ENCODE data around the gene DISC1. TPM values are rescaled to one million over a fixed set of nuclear protein-coding genes. Genes with fewer than 3 reads are reported as not detected.

Gene DISC1
- total RNA-seq, 1 experiment from 2014 or later: 3.8 TPM

GRCh38 chr1:231695439-231696255 is 69.1 kb downstream of the DISC1 start:
- no peak for DNase-seq (ENCODE audit: low read depth)

DNA sequence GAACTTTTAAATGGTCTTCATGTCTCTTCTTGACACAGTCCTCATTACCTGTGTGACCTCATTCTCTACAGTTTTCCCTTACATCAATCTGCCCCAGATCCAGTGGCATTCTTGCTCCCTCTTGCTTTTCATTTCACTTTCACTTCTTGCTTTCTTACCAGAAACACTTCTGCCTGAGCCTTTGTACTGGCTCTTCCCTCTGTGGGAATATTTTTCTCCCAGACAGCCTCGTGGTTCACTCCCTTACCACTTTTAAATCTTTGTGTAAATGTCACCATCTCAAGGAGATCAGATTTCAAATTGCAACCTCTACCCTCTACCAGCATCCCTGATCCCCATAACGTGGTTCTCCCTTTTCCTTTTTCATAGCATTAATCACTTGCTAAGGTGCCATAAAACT is 73.2 kb downstream of the DISC1 start:
- no peak for DNase-seq (ENCODE audit: low read depth)

DNA sequence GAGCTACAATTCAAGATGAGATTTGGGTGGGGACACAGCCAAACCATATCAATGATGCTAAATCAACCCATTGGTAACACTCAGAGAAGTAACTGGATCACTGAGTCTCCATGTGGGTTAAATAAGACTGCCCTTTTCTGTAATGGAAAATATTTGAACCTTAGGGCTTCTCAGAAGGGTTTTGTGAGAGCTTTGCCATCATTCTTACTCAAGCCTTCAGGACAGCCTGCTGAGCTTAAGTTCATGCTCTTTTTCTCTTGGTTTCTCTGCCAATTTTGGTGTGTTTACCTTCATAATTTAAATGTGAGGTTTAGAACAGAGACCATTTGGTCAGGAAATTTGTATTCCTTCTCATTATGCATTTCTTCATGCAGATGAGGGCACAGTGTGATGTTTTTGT is 74.7 kb downstream of the DISC1 start:
- DNase-seq (ENCODE audit: low read depth): no peak

GRCh38 chr1:231702331-231702730 is 75.7 kb downstream of the DISC1 start:
- no peak for DNase-seq (ENCODE audit: low read depth)

GRCh38 chr1:231702804-231703203 is 76.2 kb downstream of the DISC1 start:
- DNase-seq (ENCODE audit: low read depth): peak; percentile 14

DNA sequence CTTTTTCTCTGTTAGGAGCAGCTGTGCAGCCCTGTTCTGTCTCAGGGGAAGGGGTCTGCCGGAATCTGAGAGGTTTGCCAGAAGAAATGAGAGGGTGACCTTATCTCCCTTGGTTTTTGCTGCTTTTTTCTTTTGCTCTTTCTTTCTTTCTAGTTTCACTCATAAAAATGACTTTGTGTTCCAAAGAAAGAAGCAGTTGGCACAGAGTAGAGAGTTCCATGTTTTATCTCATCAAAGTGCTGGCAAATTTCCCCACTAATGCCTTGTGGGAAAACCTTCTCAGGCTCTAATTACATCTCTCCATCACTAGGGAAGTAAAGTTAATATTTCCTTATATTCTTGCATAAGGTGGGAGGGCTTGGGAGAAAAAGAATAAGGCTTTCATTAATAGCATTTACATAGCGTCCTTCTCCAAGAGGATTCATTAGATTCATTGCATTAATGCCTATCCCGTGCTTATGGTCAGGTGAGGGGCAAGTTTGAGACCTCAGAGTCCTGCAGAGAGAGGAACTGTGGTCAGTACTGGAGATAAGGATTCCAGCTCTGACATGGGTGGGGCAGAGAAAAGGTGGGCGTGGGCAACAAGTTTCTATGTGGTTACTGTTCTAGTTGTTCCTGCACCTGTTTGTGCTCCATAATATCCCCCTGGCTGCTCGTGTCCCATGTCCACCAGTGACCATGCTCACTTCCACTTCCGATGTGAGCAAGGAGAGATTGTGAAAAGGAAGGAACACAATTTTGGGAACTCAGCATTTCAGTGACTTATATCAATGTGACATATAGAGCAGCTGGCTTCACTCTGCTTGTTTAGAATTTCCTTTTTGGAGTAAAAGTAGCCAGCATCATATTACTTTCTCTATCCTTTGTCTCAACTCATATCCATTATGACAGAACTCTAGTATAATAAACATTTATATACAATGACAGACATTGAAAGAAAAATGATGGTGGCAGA is 79.5 kb downstream of the DISC1 start:
- DNase-seq (ENCODE audit: low read depth): no peak

- DNase-seq (ENCODE audit: low read depth): no peak
Observed at GRCh38 chr1:231706934-231707333, 80.3 kb downstream of the DISC1 start.

- no peak for DNase-seq (ENCODE audit: low read depth)
Observed at GRCh38 chr1:231707407-231707806, 80.8 kb downstream of the DISC1 start.

GRCh38 chr1:231708394-231708793 is 81.8 kb downstream of the DISC1 start:
- no peak for DNase-seq (ENCODE audit: low read depth)

- DNase-seq (ENCODE audit: low read depth): no peak
Observed at GRCh38 chr1:231714440-231714839, 87.8 kb downstream of the DISC1 start.

DNA sequence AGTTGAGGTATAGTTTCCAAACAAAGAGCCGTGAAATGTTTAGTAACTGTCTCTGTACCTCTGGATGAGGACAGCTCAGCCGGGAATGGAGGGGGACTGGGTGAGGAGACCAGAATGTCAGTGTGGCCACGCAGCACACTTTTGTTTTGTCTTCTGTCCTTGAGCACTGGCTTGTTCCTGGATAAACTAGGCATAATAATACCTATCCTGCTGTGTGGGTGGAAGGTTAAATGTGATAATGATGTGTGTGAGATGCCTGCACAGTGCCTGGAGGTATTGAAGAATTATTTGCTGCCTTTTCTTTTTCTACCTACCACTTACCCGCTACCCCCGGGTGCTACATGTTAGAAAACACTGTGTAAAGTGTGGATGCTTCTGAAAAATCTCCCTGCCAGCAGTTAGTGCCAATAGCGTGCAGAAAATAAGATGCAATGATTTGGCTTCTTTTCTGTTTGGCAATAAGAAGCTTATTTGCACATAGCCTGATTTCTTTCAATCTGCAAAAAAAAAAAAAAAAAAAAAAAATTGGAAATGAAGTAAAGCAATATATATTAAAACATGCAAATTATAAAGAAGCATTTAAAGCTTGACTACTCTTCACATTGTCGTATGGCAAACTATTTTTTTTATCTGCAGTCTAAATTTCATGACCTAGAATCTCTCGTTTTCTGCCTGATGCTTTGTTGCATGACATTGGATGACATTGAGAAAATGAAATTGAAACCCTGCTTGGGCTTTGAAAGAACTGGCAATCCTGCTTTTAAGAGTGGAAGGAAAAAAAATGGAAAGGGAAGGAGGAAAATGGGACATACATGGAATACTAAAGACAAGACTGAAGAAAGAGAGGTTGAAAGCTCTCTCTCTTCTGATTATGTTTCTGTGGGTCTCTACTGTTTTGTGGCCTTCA is 89.5 kb downstream of the DISC1 start:
- no peak for DNase-seq (ENCODE audit: low read depth)

GRCh38 chr1:231716879-231717278 is 90.3 kb downstream of the DISC1 start:
- no peak for DNase-seq (ENCODE audit: low read depth)

- no peak for DNase-seq (ENCODE audit: low read depth)
Observed at GRCh38 chr1:231719485-231720183, 93.0 kb downstream of the DISC1 start.

DNA sequence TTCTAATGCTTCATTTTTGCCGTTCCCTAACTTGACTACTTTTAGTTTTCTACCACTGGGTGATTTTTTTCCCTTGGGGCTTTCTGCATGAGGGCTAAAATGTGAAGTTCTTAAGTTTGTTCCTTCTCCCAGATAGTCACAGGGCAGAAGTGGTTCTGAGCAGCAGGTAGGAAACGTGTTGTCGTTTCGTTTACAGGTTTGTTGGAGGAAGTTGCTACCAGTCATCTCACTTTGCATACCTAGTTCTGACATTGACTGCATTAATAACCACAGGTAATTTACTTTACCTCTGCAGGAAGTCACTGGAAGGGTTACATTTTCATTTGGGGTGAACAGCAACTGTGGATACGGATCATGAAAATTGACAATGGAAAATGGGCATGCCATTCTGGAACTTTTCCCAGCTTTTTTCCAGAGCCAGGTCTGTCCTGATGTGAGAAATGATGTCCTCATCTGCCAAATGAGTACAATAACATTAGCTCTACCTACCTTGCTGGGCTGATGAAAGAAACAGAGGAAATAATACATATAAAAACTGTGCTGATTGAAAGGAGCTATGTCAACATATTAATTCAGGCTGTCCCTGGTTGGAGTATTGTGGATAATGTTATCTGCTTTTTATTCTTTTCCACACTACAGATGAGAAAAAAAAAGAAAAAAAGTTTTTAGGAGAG is 94.2 kb downstream of the DISC1 start:
- no peak for DNase-seq (ENCODE audit: low read depth)

DNA sequence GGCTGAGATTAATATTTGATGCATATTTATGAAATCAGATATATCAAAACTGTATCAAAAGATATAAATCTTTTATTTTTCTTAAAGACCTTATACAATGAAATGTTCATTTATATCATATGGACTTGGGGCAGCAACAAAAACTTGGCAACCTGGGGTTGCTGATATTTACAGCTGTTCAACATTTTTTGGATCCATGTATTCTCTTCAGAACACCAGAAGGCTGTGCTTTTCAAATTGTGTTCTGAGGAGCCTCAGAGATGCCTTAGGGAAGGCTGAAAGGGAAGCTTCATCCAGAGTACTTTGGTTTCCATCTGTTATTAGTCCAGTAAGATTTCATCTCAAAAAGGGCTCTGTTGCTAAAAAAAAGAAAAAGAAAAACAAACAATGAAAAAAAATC is 94.8 kb downstream of the DISC1 start:
- DNase-seq (ENCODE audit: low read depth): no peak

- no peak for DNase-seq (ENCODE audit: low read depth)
Observed at GRCh38 chr1:231722356-231722755, 95.8 kb downstream of the DISC1 start.

DNA sequence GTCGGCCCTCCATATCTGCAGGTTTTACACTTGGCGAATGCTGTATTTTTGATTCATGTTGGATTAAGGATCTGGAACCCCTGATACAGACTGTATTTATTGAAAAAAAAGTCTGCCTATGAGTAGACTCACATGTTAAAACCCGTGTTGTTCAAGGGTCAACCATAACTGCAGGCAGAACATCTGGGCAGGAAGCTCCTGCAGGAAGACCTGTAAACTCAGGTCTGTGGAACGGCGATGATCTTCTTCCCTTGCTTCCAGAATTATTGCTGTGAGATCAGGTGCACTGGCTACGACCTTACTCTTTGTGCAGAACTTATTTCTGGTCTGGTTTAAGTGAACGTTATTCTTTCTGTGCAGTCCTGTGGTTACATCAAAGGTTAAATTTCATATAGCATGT is 96.6 kb downstream of the DISC1 start:
- DNase-seq (ENCODE audit: low read depth): no peak

- no peak for DNase-seq (ENCODE audit: low read depth)
Observed at GRCh38 chr1:231724041-231724440, 97.5 kb downstream of the DISC1 start.

- peak; percentile 68 for DNase-seq (ENCODE audit: low read depth)
Observed at GRCh38 chr1:231724876-231725647, 98.5 kb downstream of the DISC1 start.

GRCh38 chr1:231727171-231727570 is 100.6 kb downstream of the DISC1 start:
- DNase-seq (ENCODE audit: low read depth): no peak
